Measurements from ENCODE around the gene FFAR2. TPM values are rescaled to one million over a fixed set of nuclear protein-coding genes. Genes with fewer than 3 reads are reported as not detected.

The FFAR2 gene
- total and polyA plus RNA-seq, 4 donors = 1.2 to 113 (median 4.4) TPM

DNA sequence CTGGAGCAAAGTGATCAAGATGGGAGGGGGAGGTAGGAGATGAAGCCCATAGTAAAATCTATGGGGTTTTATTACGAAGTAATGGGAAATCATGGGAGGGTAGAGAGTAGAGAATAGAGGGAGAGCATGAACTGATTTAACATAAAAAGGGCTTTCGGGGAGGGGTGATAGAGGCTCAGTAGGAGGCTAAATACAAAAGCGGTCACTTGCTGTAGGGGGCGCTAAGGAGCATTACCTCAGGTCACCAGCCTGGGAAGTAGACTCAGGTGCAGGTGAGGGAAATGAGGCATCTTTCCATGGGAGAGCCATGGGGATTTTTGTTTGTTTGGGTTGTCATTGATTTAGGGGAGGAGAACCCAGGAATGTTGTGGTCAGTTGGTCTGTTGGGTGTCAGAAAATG is 28.1 kb downstream of the FFAR2 start:
- Histone ChIP-seq H3K27me3 (ENCODE audit: control insufficient read depth in 3 of 3, insufficient read depth in 3 of 3, low read length in 2 of 3) (no peaks in the 10 kb centered on the region), H3K9ac (ENCODE audit: insufficient read depth in 1 of 2, low read length in 2 of 2) (no peak overlapping the region), H3K9me3 (ENCODE audit: control insufficient read depth in 4 of 4, insufficient read depth in 3 of 4, low read length in 3 of 4) (no peaks in the 10 kb centered on the region), H3K4me1 (ENCODE audit: control insufficient read depth in 5 of 5, insufficient read depth in 5 of 5, low read length in 5 of 5) (no peaks in the 10 kb centered on the region), H3K27ac (ENCODE audit: low read depth in 1 of 2, low read length in 1 of 2) (no peak overlapping the region), H3K4me3 (no peak overlapping the region), H3K36me3 (ENCODE audit: control insufficient read depth in 4 of 4, insufficient read depth in 4 of 4, low read length in 4 of 4) (no peaks in the 10 kb centered on the region)
- ATAC-seq (ENCODE audit: insufficient read depth, low FRiP score) = no peak
- no peak for DNase-seq
- TF ChIP-seq, protein P1, sequence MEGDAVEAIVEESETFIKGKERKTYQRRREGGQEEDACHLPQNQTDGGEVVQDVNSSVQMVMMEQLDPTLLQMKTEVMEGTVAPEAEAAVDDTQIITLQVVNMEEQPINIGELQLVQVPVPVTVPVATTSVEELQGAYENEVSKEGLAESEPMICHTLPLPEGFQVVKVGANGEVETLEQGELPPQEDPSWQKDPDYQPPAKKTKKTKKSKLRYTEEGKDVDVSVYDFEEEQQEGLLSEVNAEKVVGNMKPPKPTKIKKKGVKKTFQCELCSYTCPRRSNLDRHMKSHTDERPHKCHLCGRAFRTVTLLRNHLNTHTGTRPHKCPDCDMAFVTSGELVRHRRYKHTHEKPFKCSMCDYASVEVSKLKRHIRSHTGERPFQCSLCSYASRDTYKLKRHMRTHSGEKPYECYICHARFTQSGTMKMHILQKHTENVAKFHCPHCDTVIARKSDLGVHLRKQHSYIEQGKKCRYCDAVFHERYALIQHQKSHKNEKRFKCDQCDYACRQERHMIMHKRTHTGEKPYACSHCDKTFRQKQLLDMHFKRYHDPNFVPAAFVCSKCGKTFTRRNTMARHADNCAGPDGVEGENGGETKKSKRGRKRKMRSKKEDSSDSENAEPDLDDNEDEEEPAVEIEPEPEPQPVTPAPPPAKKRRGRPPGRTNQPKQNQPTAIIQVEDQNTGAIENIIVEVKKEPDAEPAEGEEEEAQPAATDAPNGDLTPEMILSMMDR (IDR thresholded peaks at IDR 0.05; ENCODE audit: control extremely low read depth, extremely low read depth) = no peak
- WGBS, 2 donors = 65 to 71% methylated on average over 4 of the region's 4 CpGs

DNA sequence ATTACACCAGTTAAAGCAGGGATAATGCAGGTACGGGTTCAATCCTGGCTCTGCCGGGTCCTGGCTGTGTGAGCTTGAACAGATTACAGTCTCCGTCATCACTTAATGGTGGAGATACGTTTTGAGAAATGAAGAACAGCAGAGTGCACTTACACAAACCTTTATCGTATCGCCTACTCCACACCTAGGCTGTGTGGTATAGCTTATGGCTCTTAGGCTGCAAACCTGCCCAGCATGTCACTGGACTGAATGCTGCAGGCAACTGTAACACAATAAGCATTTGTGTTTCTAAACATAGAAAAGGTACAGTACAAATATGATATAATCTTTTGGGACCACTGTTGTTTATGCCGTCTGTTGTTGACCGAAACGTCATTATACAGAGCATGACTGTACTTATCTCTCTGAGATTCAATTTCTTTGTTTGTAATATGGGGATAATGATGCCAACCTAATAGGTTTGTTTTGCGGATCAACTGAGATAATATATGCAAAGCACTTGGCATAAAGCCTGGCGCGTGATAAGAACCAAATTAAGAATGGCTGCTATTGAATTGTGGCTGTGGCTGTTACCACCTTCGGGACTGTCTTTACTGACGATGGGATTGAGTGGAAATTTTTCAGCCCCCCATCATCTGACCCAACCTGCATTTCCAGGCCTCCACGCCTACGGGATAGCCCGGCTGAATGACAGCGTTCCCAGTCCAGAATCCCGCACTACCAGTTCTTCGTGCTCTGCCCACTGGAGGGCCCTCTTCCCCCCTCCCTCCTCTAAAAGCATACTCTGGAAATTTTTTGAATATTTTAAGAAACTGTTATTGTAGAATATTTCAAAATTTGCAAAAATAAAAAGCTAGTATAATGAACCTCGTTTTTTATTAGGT is 31.0 kb downstream of the FFAR2 start:
- TF ChIP-seq, protein P1 (IDR thresholded peaks at IDR 0.05; ENCODE audit: control extremely low read depth, extremely low read depth) = no peak
- no peaks in the 10 kb centered on the region for H3K9me3 ChIP-seq (ENCODE audit: control insufficient read depth in 4 of 4, insufficient read depth in 3 of 4, low read length in 3 of 4)
- no peak overlapping the region for H3K27ac ChIP-seq (ENCODE audit: low read depth in 1 of 2, low read length in 1 of 2)
- WGBS, 2 donors = 75 to 87% methylated on average over 21 of the region's 21 CpGs
- no peak overlapping the region for H3K9ac ChIP-seq (ENCODE audit: insufficient read depth in 1 of 2, low read length in 2 of 2)
- no peaks in the 10 kb centered on the region for H3K36me3 ChIP-seq (ENCODE audit: control insufficient read depth in 4 of 4, insufficient read depth in 4 of 4, low read length in 4 of 4)
- H3K27me3 ChIP-seq (ENCODE audit: control insufficient read depth in 3 of 3, insufficient read depth in 3 of 3, low read length in 2 of 3) = no peaks in the 10 kb centered on the region
- no peak for ATAC-seq (ENCODE audit: insufficient read depth, low FRiP score)
- DNase-seq = peak in 2 of 3 donors; percentile 24 to 32
- H3K4me3 ChIP-seq = no peak overlapping the region
- H3K4me1 ChIP-seq (ENCODE audit: control insufficient read depth in 5 of 5, insufficient read depth in 5 of 5, low read length in 5 of 5) = no peaks in the 10 kb centered on the region

DNA sequence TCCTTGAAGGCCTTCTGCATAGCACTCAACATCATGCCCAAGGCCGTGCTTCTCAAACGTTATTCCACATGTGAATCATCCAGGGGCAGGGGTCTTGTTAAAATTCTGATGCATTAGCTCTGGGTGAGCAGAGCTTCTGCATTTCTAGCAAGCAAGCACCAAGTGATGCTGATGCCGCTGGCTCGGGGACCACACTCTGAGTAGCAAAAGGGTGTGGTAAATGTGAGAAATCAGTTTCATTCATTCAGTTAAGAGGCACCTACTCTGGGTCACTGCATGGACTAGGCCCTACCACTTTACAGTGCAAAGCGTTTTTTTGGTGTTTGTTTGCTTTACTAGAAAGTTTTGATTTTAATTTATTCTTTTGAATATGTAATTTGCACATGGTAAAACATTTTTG is 35.0 kb downstream of the FFAR2 start:
- Histone ChIP-seq H3K27ac (ENCODE audit: low read depth in 1 of 2, low read length in 1 of 2) (no peak overlapping the region), H3K4me3 (no peak overlapping the region), H3K9ac (ENCODE audit: insufficient read depth in 1 of 2, low read length in 2 of 2) (no peak overlapping the region), H3K4me1 (ENCODE audit: control insufficient read depth in 5 of 5, insufficient read depth in 5 of 5, low read length in 5 of 5) (peaks cover 0 to 15% (median 0%) of the 10 kb centered on the region in 5 donors), H3K36me3 (ENCODE audit: control insufficient read depth in 4 of 4, insufficient read depth in 4 of 4, low read length in 4 of 4) (no peaks in the 10 kb centered on the region), H3K9me3 (ENCODE audit: control insufficient read depth in 4 of 4, insufficient read depth in 3 of 4, low read length in 3 of 4) (no peaks in the 10 kb centered on the region), H3K27me3 (ENCODE audit: control insufficient read depth in 3 of 3, insufficient read depth in 3 of 3, low read length in 2 of 3) (no peaks in the 10 kb centered on the region)
- no peak for DNase-seq
- WGBS, 2 donors = 88 to 93% methylated on average over 5 of the region's 5 CpGs
- no peak for ATAC-seq (ENCODE audit: insufficient read depth, low FRiP score)
- TF ChIP-seq, protein P1 (IDR thresholded peaks at IDR 0.05; ENCODE audit: control extremely low read depth, extremely low read depth) = no peak
